ENCODE measurements around the gene GTF2A1. TPM values are rescaled to one million over a fixed set of nuclear protein-coding genes. Genes with fewer than 3 reads are reported as not detected.
"Not testable (repeated sequence)": the region's sequence is repeated elsewhere in the genome, so short reads cannot be mapped to it uniquely, and the experiment has no call there.

GTF2A1 gene
- total and polyA plus RNA-seq, 2 experiments from 2014 or later = 3.9 to 27.8 TPM

GRCh38 chr14:81224222-81224621, 3.5 kb upstream of the GTF2A1 start:
- H3K27ac ChIP-seq = no peak overlapping the region
- no peak overlapping the region for H2AFZ ChIP-seq
- no peak for TF ChIP-seq EZH2 (IDR thresholded peaks at IDR 0.05; ENCODE audit: insufficient read depth, poor library complexity, severe bottlenecking)
- TF ChIP-seq EZH2phosphoT487 (IDR thresholded peaks at IDR 0.05; ENCODE audit: insufficient read depth, low read depth) = no peak
- no peaks in the 10 kb centered on the region for H3K27me3 ChIP-seq (replicated peaks; ENCODE audit: insufficient read depth)
- no peak overlapping the region for H3K9ac ChIP-seq
- no peaks in the 10 kb centered on the region for H3K36me3 ChIP-seq (ENCODE audit: low read depth)
- WGBS, 2 experiments (ENCODE audit: low coverage in 1 of 2, low lambda C conversion rate in 2 of 2, missing lambda C conversion rate in 2 of 2) = 68 to 83% methylated on average over 1 of the region's 1 CpG
- H3F3A ChIP-seq (ENCODE audit: insufficient read depth) = peaks cover 5% of the 10 kb centered on the region; the same call in 1 of the 2 replicates
- 0 out of 2 replicates have a peak, but pooled peaks cover 6% of the 10 kb centered on the region for H3K4me1 ChIP-seq (ENCODE audit: insufficient read depth)
- H3K79me2 ChIP-seq (ENCODE audit: insufficient read depth) = peaks cover 8% of the 10 kb centered on the region; the same call in 1 of the 2 replicates
- H3K4me2 ChIP-seq (ENCODE audit: unreplicated experiment) = no peak overlapping the region
- in situ Hi-C loops (cut with MboI) = no loop called here
- DNase-seq = no peak
- H3K9me2 ChIP-seq (ENCODE audit: insufficient read depth) = no peaks in the 10 kb centered on the region
- H3K4me3 ChIP-seq = no peak overlapping the region
- H3K9me3 ChIP-seq (ENCODE audit: low read depth) = no peaks in the 10 kb centered on the region
- no peaks in the 10 kb centered on the region for H4K20me1 ChIP-seq (ENCODE audit: insufficient read depth)

- 88 to 91% methylated on average over 7 of the region's 7 CpGs for WGBS, 2 experiments (ENCODE audit: low coverage in 1 of 2, low lambda C conversion rate in 2 of 2, missing lambda C conversion rate in 2 of 2)
- H3K9me3 ChIP-seq (ENCODE audit: low read depth); H3K36me3 ChIP-seq (ENCODE audit: low read depth); H3K4me2 ChIP-seq (ENCODE audit: unreplicated experiment); H4K20me1 ChIP-seq (ENCODE audit: insufficient read depth); H3F3A ChIP-seq (ENCODE audit: insufficient read depth); H3K9me2 ChIP-seq (ENCODE audit: insufficient read depth); H3K4me3 ChIP-seq; H3K9ac ChIP-seq; in situ Hi-C loops (cut with MboI); H3K27me3 ChIP-seq (replicated peaks; ENCODE audit: insufficient read depth); H3K27ac ChIP-seq; H3K4me1 ChIP-seq (ENCODE audit: insufficient read depth); H2AFZ ChIP-seq; DNase-seq: not testable (repeated sequence)
- H3K79me2 ChIP-seq (ENCODE audit: insufficient read depth) = peaks cover 11% of the 10 kb centered on the region
These were observed 3.0 kb upstream of the GTF2A1 start for GRCh38 chr14:81223788-81224187.

- no peaks in the 10 kb centered on the region for H3K36me3 ChIP-seq (ENCODE audit: low read depth)
- no peaks in the 10 kb centered on the region for H3K9me2 ChIP-seq (ENCODE audit: insufficient read depth)
- no peak overlapping the region for H2AFZ ChIP-seq
- H3K9me3 ChIP-seq (ENCODE audit: low read depth) = no peaks in the 10 kb centered on the region
- H4K20me1 ChIP-seq (ENCODE audit: insufficient read depth) = no peaks in the 10 kb centered on the region
- no peak overlapping the region for H3K4me3 ChIP-seq
- peaks cover 5% of the 10 kb centered on the region; the same call in 1 of the 2 replicates for H3F3A ChIP-seq (ENCODE audit: insufficient read depth)
- H3K4me1 ChIP-seq (ENCODE audit: insufficient read depth) = peaks cover 15% of the 10 kb centered on the region
- no peak overlapping the region for H3K9ac ChIP-seq
- DNase-seq = no peak
- no peak for TF ChIP-seq EZH2phosphoT487 (IDR thresholded peaks at IDR 0.05; ENCODE audit: insufficient read depth, low read depth)
- no peak for TF ChIP-seq EZH2 (IDR thresholded peaks at IDR 0.05; ENCODE audit: insufficient read depth, poor library complexity, severe bottlenecking)
- H3K27ac ChIP-seq = no peak overlapping the region
- no peaks in the 10 kb centered on the region for H3K27me3 ChIP-seq (replicated peaks; ENCODE audit: insufficient read depth)
- WGBS, 2 experiments (ENCODE audit: low coverage in 1 of 2, low lambda C conversion rate in 2 of 2, missing lambda C conversion rate in 2 of 2) = 98 to 100% methylated on average over 2 of the region's 2 CpGs
- H3K4me2 ChIP-seq (ENCODE audit: unreplicated experiment) = no peak overlapping the region
- H3K79me2 ChIP-seq (ENCODE audit: insufficient read depth) = peaks cover 22% of the 10 kb centered on the region
- in situ Hi-C loops (cut with MboI) = no loop called here
These were observed 1.9 kb upstream of the GTF2A1 start for GRCh38 chr14:81222691-81223090.

- peak overlapping the region; percentile 72; the same call in 1 of the 2 replicates for H3K4me3 ChIP-seq
- no peak for DNase-seq
- H3K9me2 ChIP-seq (ENCODE audit: insufficient read depth) = no peaks in the 10 kb centered on the region
- peaks cover 27% of the 10 kb centered on the region for H3K79me2 ChIP-seq (ENCODE audit: insufficient read depth)
- no peaks in the 10 kb centered on the region for H3K9me3 ChIP-seq (ENCODE audit: low read depth)
- no peaks in the 10 kb centered on the region for H3K36me3 ChIP-seq (ENCODE audit: low read depth)
- WGBS, 2 experiments (ENCODE audit: low coverage in 1 of 2, low lambda C conversion rate in 2 of 2, missing lambda C conversion rate in 2 of 2) = 83 to 85% methylated on average over 5 of the region's 5 CpGs
- peak overlapping the region; percentile 75 for H3K4me2 ChIP-seq (ENCODE audit: unreplicated experiment)
- H3F3A ChIP-seq (ENCODE audit: insufficient read depth) = peaks cover 5% of the 10 kb centered on the region; the same call in 1 of the 2 replicates
- no peaks in the 10 kb centered on the region for H3K27me3 ChIP-seq (replicated peaks; ENCODE audit: insufficient read depth)
- H2AFZ ChIP-seq = peak overlapping the region; percentile 91
- peak overlapping the region; percentile 97 for H3K27ac ChIP-seq
- no peak for TF ChIP-seq EZH2phosphoT487 (IDR thresholded peaks at IDR 0.05; ENCODE audit: insufficient read depth, low read depth)
- no peak for TF ChIP-seq EZH2 (IDR thresholded peaks at IDR 0.05; ENCODE audit: insufficient read depth, poor library complexity, severe bottlenecking)
- H3K9ac ChIP-seq = peak overlapping the region; percentile 100
- peaks cover 20% of the 10 kb centered on the region for H3K4me1 ChIP-seq (ENCODE audit: insufficient read depth)
- no peaks in the 10 kb centered on the region for H4K20me1 ChIP-seq (ENCODE audit: insufficient read depth)
- in situ Hi-C loops (cut with MboI) = no loop called here
These were observed 1.4 kb upstream of the GTF2A1 start for GRCh38 chr14:81222126-81222525.
